NCI-H69 (cell line): ENCODE results near the gene FBXO33.
"Not testable (repeated sequence)": the region's sequence is repeated elsewhere in the genome, so short reads cannot be mapped to it uniquely, and the experiment has no call there.

ENCODE experiments used
- DNase-seq: peaks from one replicate; lab custom pipeline; 2025; lab: John Stamatoyannopoulos, UW

Gene FBXO33

GRCh38 chr14:39372656-39373055 is 59.6 kb downstream of the FBXO33 start:
- no peak for DNase-seq

GRCh38 chr14:39370415-39370814 is 61.8 kb downstream of the FBXO33 start:
- DNase-seq, result no peak

GRCh38 chr14:39369029-39369428 is 63.2 kb downstream of the FBXO33 start:
- DNase-seq, result no peak

- peak; percentile 93 for DNase-seq
These were observed 63.8 kb downstream of the FBXO33 start for GRCh38 chr14:39368261-39368959.

GRCh38 chr14:39367387-39367751 is 64.9 kb downstream of the FBXO33 start:
- peak; percentile 33 for DNase-seq

- no peak for DNase-seq
These were observed 65.5 kb downstream of the FBXO33 start for GRCh38 chr14:39366460-39367386.

GRCh38 chr14:39365354-39365753 is 66.9 kb downstream of the FBXO33 start:
- no peak for DNase-seq

GRCh38 chr14:39364509-39364908 is 67.7 kb downstream of the FBXO33 start:
- DNase-seq, result no peak

GRCh38 chr14:39361556-39361955 is 70.7 kb downstream of the FBXO33 start:
- DNase-seq, result not testable (repeated sequence)

- no peak for DNase-seq
These were observed 71.9 kb downstream of the FBXO33 start for GRCh38 chr14:39360316-39360715.

- DNase-seq, result not testable (repeated sequence)
These were observed 73.2 kb downstream of the FBXO33 start for GRCh38 chr14:39359069-39359468.

- DNase-seq, result no peak
These were observed 80.5 kb downstream of the FBXO33 start for GRCh38 chr14:39351708-39352107.

- DNase-seq, result no peak
These were observed 81.4 kb downstream of the FBXO33 start for GRCh38 chr14:39350866-39351265.
